ENCODE results near the gene TAF6. TPM values are rescaled to one million over a fixed set of nuclear protein-coding genes. Genes with fewer than 3 reads are reported as not detected.

The TAF6 gene
- total RNA-seq, 4 donors from 2014 or later: 31.7 to 59.3 (median 48.9) TPM

GRCh38 chr7:100163871-100164270, 44.7 kb upstream of the TAF6 start:
- WGBS: 96% methylated on average over 4 of the region's 5 CpGs
- H3K27ac ChIP-seq: peak overlapping the region; percentile 36
- TF ChIP-seq EP300 (IDR thresholded peaks at IDR 0.05) (no peak), POLR2A (IDR thresholded peaks at IDR 0.05) (no peak), POLR2AphosphoS5 (IDR thresholded peaks at IDR 0.05) (no peak)
- TF ChIP-seq, protein P1, sequence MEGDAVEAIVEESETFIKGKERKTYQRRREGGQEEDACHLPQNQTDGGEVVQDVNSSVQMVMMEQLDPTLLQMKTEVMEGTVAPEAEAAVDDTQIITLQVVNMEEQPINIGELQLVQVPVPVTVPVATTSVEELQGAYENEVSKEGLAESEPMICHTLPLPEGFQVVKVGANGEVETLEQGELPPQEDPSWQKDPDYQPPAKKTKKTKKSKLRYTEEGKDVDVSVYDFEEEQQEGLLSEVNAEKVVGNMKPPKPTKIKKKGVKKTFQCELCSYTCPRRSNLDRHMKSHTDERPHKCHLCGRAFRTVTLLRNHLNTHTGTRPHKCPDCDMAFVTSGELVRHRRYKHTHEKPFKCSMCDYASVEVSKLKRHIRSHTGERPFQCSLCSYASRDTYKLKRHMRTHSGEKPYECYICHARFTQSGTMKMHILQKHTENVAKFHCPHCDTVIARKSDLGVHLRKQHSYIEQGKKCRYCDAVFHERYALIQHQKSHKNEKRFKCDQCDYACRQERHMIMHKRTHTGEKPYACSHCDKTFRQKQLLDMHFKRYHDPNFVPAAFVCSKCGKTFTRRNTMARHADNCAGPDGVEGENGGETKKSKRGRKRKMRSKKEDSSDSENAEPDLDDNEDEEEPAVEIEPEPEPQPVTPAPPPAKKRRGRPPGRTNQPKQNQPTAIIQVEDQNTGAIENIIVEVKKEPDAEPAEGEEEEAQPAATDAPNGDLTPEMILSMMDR (IDR thresholded peaks at IDR 0.05): no peak

DNA sequence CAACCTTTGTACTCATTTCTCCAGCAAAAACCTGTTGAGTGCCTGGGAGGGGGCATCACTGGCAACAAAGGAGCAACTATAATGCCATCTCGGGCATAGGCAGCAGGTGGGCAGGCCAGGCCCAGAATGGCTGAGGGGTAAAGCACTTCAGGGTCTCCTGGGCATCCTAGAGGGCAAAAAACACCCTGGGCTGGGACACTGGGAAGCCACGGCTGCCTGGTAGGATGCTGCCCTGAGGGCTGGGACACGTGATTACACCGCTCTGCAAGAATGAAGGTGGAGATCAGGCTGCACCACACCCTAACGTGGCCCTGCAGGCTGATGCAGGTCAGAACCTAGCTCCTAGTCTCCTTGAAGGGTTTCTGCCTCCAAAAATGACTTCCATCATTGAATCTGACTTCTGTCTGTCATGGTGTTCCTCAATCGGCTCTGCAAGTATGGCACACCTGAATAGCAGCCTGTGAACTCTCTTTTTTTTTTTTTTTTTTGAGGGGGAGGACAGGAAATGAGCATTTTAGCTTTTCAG, 43.9 kb upstream of the TAF6 start:
- H3K27ac ChIP-seq: peak overlapping the region; percentile 36
- no peaks in the 10 kb centered on the region for H3K27me3 ChIP-seq
- H3K36me3 ChIP-seq: no peaks in the 10 kb centered on the region
- H3K9me3 ChIP-seq: no peaks in the 10 kb centered on the region
- TF ChIP-seq POLR2AphosphoS5 (IDR thresholded peaks at IDR 0.05) (no peak), EP300 (IDR thresholded peaks at IDR 0.05) (no peak)
- TF ChIP-seq, protein P1 (IDR thresholded peaks at IDR 0.05): no peak
- no peak overlapping the region for H3K4me3 ChIP-seq
- H3K4me1 ChIP-seq: peaks cover 46% of the 10 kb centered on the region
- WGBS: 41% methylated on average over 6 of the region's 6 CpGs
- DNase-seq (ENCODE audit: low spot score in 2 of 2): no peak

More at GRCh38 chr7:100163871-100164270, 44.7 kb upstream of the TAF6 start:
- no peak for DNase-seq (ENCODE audit: low spot score in 2 of 2)
- H3K4me1 ChIP-seq: peaks cover 51% of the 10 kb centered on the region
- no peaks in the 10 kb centered on the region for H3K9me3 ChIP-seq
- H3K4me3 ChIP-seq: no peak overlapping the region
- H3K27me3 ChIP-seq: no peaks in the 10 kb centered on the region
- H3K36me3 ChIP-seq: no peaks in the 10 kb centered on the region

- Histone ChIP-seq H3K4me3 (no peak overlapping the region), H3K27me3 (no peaks in the 10 kb centered on the region), H3K36me3 (peaks cover 17% of the 10 kb centered on the region), H3K4me1 (peaks cover 50% of the 10 kb centered on the region), H3K27ac (no peak overlapping the region), H3K9me3 (no peaks in the 10 kb centered on the region)
- WGBS: 85% methylated on average over 6 of the region's 18 CpGs
- TF ChIP-seq POLR2AphosphoS5 (IDR thresholded peaks at IDR 0.05): no peak
- TF ChIP-seq, protein P1 (IDR thresholded peaks at IDR 0.05): no peak
- TF ChIP-seq POLR2A (IDR thresholded peaks at IDR 0.05): no peak
- no peak for TF ChIP-seq EP300 (IDR thresholded peaks at IDR 0.05)
- DNase-seq (ENCODE audit: low spot score in 2 of 2): no peak
Measured at GRCh38 chr7:100160067-100160466, 40.9 kb upstream of the TAF6 start.

DNA sequence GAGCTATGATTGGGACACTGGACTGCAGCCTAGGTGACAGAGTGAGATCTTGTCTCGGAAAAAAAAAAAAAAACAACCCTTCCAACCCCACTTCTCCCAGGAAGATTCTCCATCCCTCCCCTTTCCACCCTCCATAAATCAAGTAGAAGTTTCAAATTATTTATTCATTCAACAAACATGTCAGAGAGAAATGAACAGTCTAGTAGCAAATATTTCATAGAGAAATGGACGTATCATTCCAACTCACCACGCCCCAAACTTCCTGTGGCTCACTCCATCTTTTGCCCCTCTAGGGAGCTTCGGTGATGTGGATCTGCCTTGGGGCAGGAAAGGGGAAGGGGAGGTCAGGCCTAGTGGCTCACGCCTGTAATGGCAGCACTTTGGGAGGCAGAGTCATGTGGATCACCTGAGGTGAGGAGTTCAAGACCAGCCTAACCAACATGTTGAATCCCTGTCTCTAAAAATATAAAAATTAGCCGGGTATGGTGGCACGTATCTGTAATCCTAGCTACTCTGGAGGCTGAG, 40.0 kb upstream of the TAF6 start:
- no peaks in the 10 kb centered on the region for H3K27me3 ChIP-seq

More for the DNA sequence above, 40.0 kb upstream of the TAF6 start:
- H3K4me1 ChIP-seq: peaks cover 55% of the 10 kb centered on the region
- H3K4me3 ChIP-seq: peak overlapping the region; percentile 61
- TF ChIP-seq POLR2A (IDR thresholded peaks at IDR 0.05) (no peak), EP300 (IDR thresholded peaks at IDR 0.05) (no peak), POLR2AphosphoS5 (IDR thresholded peaks at IDR 0.05) (no peak)
- TF ChIP-seq, protein P1 (IDR thresholded peaks at IDR 0.05): no peak
- H3K36me3 ChIP-seq: peaks cover 23% of the 10 kb centered on the region
- H3K9me3 ChIP-seq: no peaks in the 10 kb centered on the region
- no peak overlapping the region for H3K27ac ChIP-seq
- 50% methylated on average over 7 of the region's 7 CpGs for WGBS
- no peak for DNase-seq (ENCODE audit: low spot score in 2 of 2)
